ENCODE results near the gene UBP1.
"Not testable (repeated sequence)": the region's sequence is repeated elsewhere in the genome, so short reads cannot be mapped to it uniquely, and the experiment has no call there.

UBP1 gene

GRCh38 chr3:33389908-33390307, 50.3 kb downstream of the UBP1 start:
- no peak for DNase-seq (ENCODE audit: low spot score)

GRCh38 chr3:33388374-33389100, 51.7 kb downstream of the UBP1 start:
- DNase-seq (ENCODE audit: low spot score) = no peak

- no peak for DNase-seq (ENCODE audit: low spot score)
Measured at GRCh38 chr3:33386631-33387030, 53.6 kb downstream of the UBP1 start.

GRCh38 chr3:33385423-33385822, 54.8 kb downstream of the UBP1 start:
- DNase-seq (ENCODE audit: low spot score) = no peak

GRCh38 chr3:33383951-33384350, 56.3 kb downstream of the UBP1 start:
- no peak for DNase-seq (ENCODE audit: low spot score)

- DNase-seq (ENCODE audit: low spot score) = no peak
Measured at GRCh38 chr3:33380653-33381052, 59.6 kb downstream of the UBP1 start.

GRCh38 chr3:33377931-33378330, 62.3 kb downstream of the UBP1 start:
- no peak for DNase-seq (ENCODE audit: low spot score)

- no peak for DNase-seq (ENCODE audit: low spot score)
Measured at GRCh38 chr3:33377489-33377888, 62.7 kb downstream of the UBP1 start.

- no peak for DNase-seq (ENCODE audit: low spot score)
Measured at GRCh38 chr3:33373082-33373437, 67.1 kb downstream of the UBP1 start.

- peak; percentile 62 for DNase-seq (ENCODE audit: low spot score)
Measured at GRCh38 chr3:33372218-33373081, 67.8 kb downstream of the UBP1 start.

GRCh38 chr3:33364531-33365128, 75.6 kb downstream of the UBP1 start:
- no peak for DNase-seq (ENCODE audit: low spot score)

GRCh38 chr3:33364060-33364459, 76.1 kb downstream of the UBP1 start:
- no peak for DNase-seq (ENCODE audit: low spot score)

GRCh38 chr3:33363113-33363800, 76.9 kb downstream of the UBP1 start:
- no peak for DNase-seq (ENCODE audit: low spot score)

GRCh38 chr3:33360136-33360825, 79.9 kb downstream of the UBP1 start:
- no peak for DNase-seq (ENCODE audit: low spot score)

- no peak for DNase-seq (ENCODE audit: low spot score)
Measured at GRCh38 chr3:33358172-33358781, 81.9 kb downstream of the UBP1 start.

GRCh38 chr3:33355611-33356010, 84.6 kb downstream of the UBP1 start:
- no peak for DNase-seq (ENCODE audit: low spot score)

- DNase-seq (ENCODE audit: low spot score) = no peak
Measured at GRCh38 chr3:33339758-33340157, 100.4 kb downstream of the UBP1 start.

GRCh38 chr3:33338936-33339465, 101.2 kb downstream of the UBP1 start:
- not testable (repeated sequence) for DNase-seq (ENCODE audit: low spot score)
